ENCODE results near the gene WNK2. TPM values are rescaled to one million over a fixed set of nuclear protein-coding genes. Genes with fewer than 3 reads are reported as not detected.

Gene WNK2
- total RNA-seq, 1 experiment from 2014 or later, result 0.14 TPM

- in situ Hi-C loops (cut with HindIII; ENCODE audit: low pct_unique_long_range_greater_than_20kb, low sequenced_read_pairs), result no loop called here
- DNase-seq (ENCODE audit: low read depth), result no peak
Observed at GRCh38 chr9:93224591-93224990, 40.7 kb downstream of the WNK2 start.

- no peak for DNase-seq (ENCODE audit: low read depth)
- in situ Hi-C loops (cut with HindIII; ENCODE audit: low pct_unique_long_range_greater_than_20kb, low sequenced_read_pairs), result no loop called here
Observed at GRCh38 chr9:93225417-93225816, 41.5 kb downstream of the WNK2 start.

- in situ Hi-C loops (cut with HindIII; ENCODE audit: low pct_unique_long_range_greater_than_20kb, low sequenced_read_pairs), result no loop called here
Observed at GRCh38 chr9:93225892-93226291, 42.0 kb downstream of the WNK2 start.

GRCh38 chr9:93226819-93227218 is 42.9 kb downstream of the WNK2 start:
- in situ Hi-C loops (cut with HindIII; ENCODE audit: low pct_unique_long_range_greater_than_20kb, low sequenced_read_pairs), result no loop called here
- DNase-seq (ENCODE audit: low read depth), result no peak

More at GRCh38 chr9:93225892-93226291, 42.0 kb downstream of the WNK2 start:
- no peak for DNase-seq (ENCODE audit: low read depth)

- in situ Hi-C loops (cut with HindIII; ENCODE audit: low pct_unique_long_range_greater_than_20kb, low sequenced_read_pairs), result no loop called here
- DNase-seq (ENCODE audit: low read depth), result no peak
Observed at GRCh38 chr9:93228030-93228429, 44.1 kb downstream of the WNK2 start.

GRCh38 chr9:93228453-93228852 is 44.5 kb downstream of the WNK2 start:
- in situ Hi-C loops (cut with HindIII; ENCODE audit: low pct_unique_long_range_greater_than_20kb, low sequenced_read_pairs), result no loop called here
- DNase-seq (ENCODE audit: low read depth), result no peak

GRCh38 chr9:93229636-93230035 is 45.7 kb downstream of the WNK2 start:
- DNase-seq (ENCODE audit: low read depth), result no peak
- in situ Hi-C loops (cut with HindIII; ENCODE audit: low pct_unique_long_range_greater_than_20kb, low sequenced_read_pairs), result no loop called here

GRCh38 chr9:93230185-93230584 is 46.2 kb downstream of the WNK2 start:
- no peak for DNase-seq (ENCODE audit: low read depth)
- in situ Hi-C loops (cut with HindIII; ENCODE audit: low pct_unique_long_range_greater_than_20kb, low sequenced_read_pairs), result no loop called here

- DNase-seq (ENCODE audit: low read depth), result no peak
- in situ Hi-C loops (cut with HindIII; ENCODE audit: low pct_unique_long_range_greater_than_20kb, low sequenced_read_pairs), result no loop called here
Observed at GRCh38 chr9:93230601-93231000, 46.7 kb downstream of the WNK2 start.

- in situ Hi-C loops (cut with HindIII; ENCODE audit: low pct_unique_long_range_greater_than_20kb, low sequenced_read_pairs), result no loop called here
- DNase-seq (ENCODE audit: low read depth), result no peak
Observed at GRCh38 chr9:93231121-93231694, 47.3 kb downstream of the WNK2 start.

GRCh38 chr9:93231716-93232115 is 47.8 kb downstream of the WNK2 start:
- no peak for DNase-seq (ENCODE audit: low read depth)
- in situ Hi-C loops (cut with HindIII; ENCODE audit: low pct_unique_long_range_greater_than_20kb, low sequenced_read_pairs), result no loop called here

GRCh38 chr9:93232388-93232960 is 48.5 kb downstream of the WNK2 start:
- in situ Hi-C loops (cut with HindIII; ENCODE audit: low pct_unique_long_range_greater_than_20kb, low sequenced_read_pairs), result no loop called here
- no peak for DNase-seq (ENCODE audit: low read depth)

- DNase-seq (ENCODE audit: low read depth), result no peak
- in situ Hi-C loops (cut with HindIII; ENCODE audit: low pct_unique_long_range_greater_than_20kb, low sequenced_read_pairs), result no loop called here
Observed at GRCh38 chr9:93233033-93233432, 49.1 kb downstream of the WNK2 start.

- in situ Hi-C loops (cut with HindIII; ENCODE audit: low pct_unique_long_range_greater_than_20kb, low sequenced_read_pairs), result no loop called here
- DNase-seq (ENCODE audit: low read depth), result no peak
Observed at GRCh38 chr9:93234600-93234999, 50.7 kb downstream of the WNK2 start.

GRCh38 chr9:93235300-93235960 is 51.5 kb downstream of the WNK2 start:
- DNase-seq (ENCODE audit: low read depth), result no peak
- in situ Hi-C loops (cut with HindIII; ENCODE audit: low pct_unique_long_range_greater_than_20kb, low sequenced_read_pairs), result no loop called here

GRCh38 chr9:93236541-93237206 is 52.7 kb downstream of the WNK2 start:
- in situ Hi-C loops (cut with HindIII; ENCODE audit: low pct_unique_long_range_greater_than_20kb, low sequenced_read_pairs), result no loop called here
- DNase-seq (ENCODE audit: low read depth), result no peak

- in situ Hi-C loops (cut with HindIII; ENCODE audit: low pct_unique_long_range_greater_than_20kb, low sequenced_read_pairs), result no loop called here
- DNase-seq (ENCODE audit: low read depth), result no peak
Observed at GRCh38 chr9:93237540-93237939, 53.6 kb downstream of the WNK2 start.

- in situ Hi-C loops (cut with HindIII; ENCODE audit: low pct_unique_long_range_greater_than_20kb, low sequenced_read_pairs), result no loop called here
- no peak for DNase-seq (ENCODE audit: low read depth)
Observed at GRCh38 chr9:93238953-93239925, 55.3 kb downstream of the WNK2 start.
